NCI-H748 (cell line): ENCODE data around the gene IFT25.

Experiments used
- DNase-seq: peaks from one replicate; lab custom pipeline; 2025; ENCODE audit not compliant: unreplicated experiment; lab: John Stamatoyannopoulos, UW

IFT25 gene

GRCh38 chr1:53930932-53931331 lies 14.6 kb downstream of the IFT25 start:
- no peak for DNase-seq

- no peak for DNase-seq
These were observed 16.1 kb downstream of the IFT25 start for GRCh38 chr1:53929246-53929960.

- no peak for DNase-seq
These were observed 18.1 kb downstream of the IFT25 start for GRCh38 chr1:53927376-53927881.

- no peak for DNase-seq
These were observed 25.8 kb downstream of the IFT25 start for GRCh38 chr1:53919675-53920066.

GRCh38 chr1:53918343-53918742 lies 27.2 kb downstream of the IFT25 start:
- DNase-seq = no peak

- DNase-seq = peak; percentile 10
These were observed 32.0 kb downstream of the IFT25 start for GRCh38 chr1:53913352-53914033.

- no peak for DNase-seq
These were observed 34.1 kb downstream of the IFT25 start for GRCh38 chr1:53911442-53911841.

GRCh38 chr1:53909946-53910345 lies 35.6 kb downstream of the IFT25 start:
- no peak for DNase-seq

- no peak for DNase-seq
These were observed 39.4 kb downstream of the IFT25 start for GRCh38 chr1:53906121-53906520.

- no peak for DNase-seq
These were observed 40.0 kb downstream of the IFT25 start for GRCh38 chr1:53905509-53905908.

GRCh38 chr1:53902235-53903138 lies 43.0 kb downstream of the IFT25 start:
- no peak for DNase-seq

- no peak for DNase-seq
These were observed 45.8 kb downstream of the IFT25 start for GRCh38 chr1:53899708-53900107.

- no peak for DNase-seq
These were observed 46.3 kb downstream of the IFT25 start for GRCh38 chr1:53899206-53899628.

GRCh38 chr1:53896635-53897229 lies 48.8 kb downstream of the IFT25 start:
- DNase-seq = no peak

- no peak for DNase-seq
These were observed 50.1 kb downstream of the IFT25 start for GRCh38 chr1:53895421-53895820.

GRCh38 chr1:53894644-53895043 lies 50.9 kb downstream of the IFT25 start:
- DNase-seq = no peak

- no peak for DNase-seq
These were observed 51.4 kb downstream of the IFT25 start, which contains the start of gene DIO1 for GRCh38 chr1:53893999-53894636. Gene DIO1 (plus strand): TSS chr1:53894187. CDS start chr1:53894211, 24 bp downstream.

- no peak for DNase-seq
These were observed 52.6 kb downstream of the IFT25 start for GRCh38 chr1:53892911-53893310.

- no peak for DNase-seq
These were observed 53.8 kb downstream of the IFT25 start for GRCh38 chr1:53891678-53892077.

GRCh38 chr1:53891018-53891417 lies 54.5 kb downstream of the IFT25 start:
- no peak for DNase-seq
